ENCODE results near the gene RASGEF1C.

RASGEF1C gene

DNA sequence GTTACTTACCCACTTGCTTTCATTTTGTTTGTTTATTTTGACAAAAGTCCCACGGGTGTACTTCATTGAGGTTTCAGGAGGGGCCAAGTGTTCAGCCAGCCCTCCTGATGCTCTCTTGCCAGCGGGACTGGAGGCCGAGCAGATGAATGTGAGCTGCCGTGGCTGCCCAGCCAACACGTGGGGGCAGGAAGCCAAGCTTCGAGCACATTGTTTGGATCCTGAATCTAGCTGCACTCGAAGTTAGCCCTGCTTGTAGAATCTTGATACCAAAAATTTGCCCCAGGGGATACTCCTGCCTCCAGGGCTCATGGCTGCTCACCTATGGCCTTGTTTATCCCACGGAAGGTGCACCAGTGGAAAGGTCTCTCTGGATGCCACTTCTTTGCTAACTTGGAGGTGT, 49.3 kb downstream of the RASGEF1C start:
- no peak for DNase-seq (ENCODE audit: low read depth in 2 of 2)

DNA sequence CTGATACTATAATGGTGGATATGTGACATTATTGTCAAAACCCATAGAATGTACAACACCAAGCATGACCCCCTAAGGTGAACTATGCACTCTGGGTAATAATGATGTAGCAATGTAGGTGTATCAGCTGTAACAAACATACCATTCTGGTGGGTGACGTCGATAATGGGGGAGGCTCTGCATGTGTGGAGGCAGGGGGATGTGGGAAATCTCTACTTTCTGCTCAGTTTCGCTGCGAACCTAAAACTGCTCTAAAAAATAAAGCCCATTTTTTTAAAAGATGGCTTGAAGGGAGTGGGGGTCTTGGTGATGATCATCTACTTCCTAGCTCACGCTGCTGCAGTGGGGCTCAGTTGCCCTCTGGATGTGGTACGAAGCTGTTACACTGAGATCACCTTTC, 51.1 kb downstream of the RASGEF1C start:
- DNase-seq (ENCODE audit: low read depth in 2 of 2) = no peak

DNA sequence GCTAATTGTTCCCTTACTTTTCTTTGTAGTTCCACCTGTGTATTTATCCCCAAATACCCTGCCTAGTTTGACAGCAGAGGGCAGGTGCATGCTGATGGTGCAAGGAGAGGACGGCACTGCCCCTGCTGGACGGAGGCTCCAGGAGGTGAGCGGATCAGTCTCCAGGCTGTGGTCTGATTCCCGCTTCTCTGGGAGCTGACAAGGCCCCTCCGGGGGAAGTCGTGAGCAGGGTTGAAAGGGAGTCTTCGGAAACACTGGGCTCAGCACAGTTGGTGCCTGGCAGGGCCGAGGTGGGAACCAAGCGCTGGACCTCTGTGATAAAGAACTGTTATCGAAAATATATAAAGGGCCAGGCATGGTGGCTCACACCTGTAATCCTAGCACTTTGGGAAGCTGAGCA, 52.9 kb downstream of the RASGEF1C start:
- no peak for DNase-seq (ENCODE audit: low read depth in 2 of 2)

DNA sequence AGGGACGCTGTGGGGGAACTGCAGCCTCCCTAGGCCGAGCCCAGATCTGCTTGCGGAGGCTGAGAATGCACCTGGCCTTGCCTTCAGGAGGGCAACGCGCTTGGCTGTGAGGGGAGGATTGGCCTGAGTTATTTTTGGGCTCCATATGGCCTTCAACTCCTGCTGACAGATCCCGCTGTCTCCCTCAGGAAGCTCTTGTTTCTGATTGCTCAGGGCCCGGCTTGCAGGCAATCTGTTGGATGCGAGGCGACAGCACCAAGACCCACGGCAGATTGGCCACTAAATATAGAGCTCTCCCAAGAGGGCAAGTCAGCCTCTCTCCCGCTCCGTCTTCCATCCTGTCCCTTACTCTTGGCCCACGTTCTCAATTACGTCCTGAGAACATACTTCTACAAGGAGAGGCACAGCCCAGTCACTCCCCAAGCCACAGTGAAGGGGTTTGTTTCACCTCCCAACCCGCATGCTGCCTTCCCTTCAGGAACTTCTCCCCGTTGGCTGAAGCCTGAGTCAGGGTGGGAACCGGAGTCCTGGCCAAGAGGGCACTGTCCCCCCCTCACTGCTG, 53.6 kb downstream of the RASGEF1C start:
- no peak for DNase-seq (ENCODE audit: low read depth in 2 of 2)

DNA sequence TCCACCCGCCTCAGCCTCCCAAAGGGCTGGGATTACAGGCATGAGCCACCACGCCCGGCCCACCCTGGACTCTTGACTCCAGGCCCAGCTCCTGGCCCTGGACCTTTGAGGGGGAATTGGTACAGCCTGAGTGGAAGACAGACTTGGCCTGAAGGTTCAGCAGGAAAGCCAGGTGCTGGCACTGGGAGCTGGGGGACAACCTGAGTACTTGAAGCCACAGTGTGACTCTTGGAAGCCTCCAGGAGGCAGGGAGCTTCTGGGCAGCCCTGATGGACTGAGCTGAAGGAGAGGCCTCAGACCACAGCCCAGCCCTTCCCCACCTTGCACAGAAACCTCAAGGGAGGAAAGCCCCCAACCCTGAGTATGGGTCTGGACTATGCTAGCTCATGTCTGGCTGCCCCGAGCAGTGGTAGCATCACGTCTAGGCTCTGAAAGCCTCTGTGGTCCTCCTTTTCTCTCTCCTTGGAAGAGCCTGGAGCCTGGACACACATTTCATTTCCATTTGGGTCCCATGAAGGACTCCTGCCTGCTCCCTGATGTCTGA, 54.1 kb downstream of the RASGEF1C start:
- DNase-seq (ENCODE audit: low read depth in 2 of 2) = no peak

DNA sequence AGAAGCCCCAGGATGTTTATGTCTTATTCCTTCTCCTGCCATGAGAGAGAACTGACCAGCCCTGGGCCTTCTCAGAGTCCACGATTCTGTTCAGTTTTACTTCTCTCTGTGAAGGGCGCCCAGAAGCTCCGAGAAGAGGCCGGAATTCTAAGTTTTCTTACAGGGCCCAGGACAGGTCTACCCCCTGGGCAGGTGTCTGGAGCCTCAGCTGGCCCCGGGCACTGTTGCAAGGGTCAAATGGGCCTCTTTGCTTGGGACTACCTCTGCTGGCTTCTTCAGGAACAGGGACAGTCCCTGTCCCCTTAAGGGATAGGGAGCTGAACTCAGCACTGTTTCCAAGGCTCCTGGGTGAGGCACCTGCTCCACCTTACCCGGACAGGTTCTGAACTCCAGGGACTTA, 55.0 kb downstream of the RASGEF1C start:
- no peak for DNase-seq (ENCODE audit: low read depth in 2 of 2)

DNA sequence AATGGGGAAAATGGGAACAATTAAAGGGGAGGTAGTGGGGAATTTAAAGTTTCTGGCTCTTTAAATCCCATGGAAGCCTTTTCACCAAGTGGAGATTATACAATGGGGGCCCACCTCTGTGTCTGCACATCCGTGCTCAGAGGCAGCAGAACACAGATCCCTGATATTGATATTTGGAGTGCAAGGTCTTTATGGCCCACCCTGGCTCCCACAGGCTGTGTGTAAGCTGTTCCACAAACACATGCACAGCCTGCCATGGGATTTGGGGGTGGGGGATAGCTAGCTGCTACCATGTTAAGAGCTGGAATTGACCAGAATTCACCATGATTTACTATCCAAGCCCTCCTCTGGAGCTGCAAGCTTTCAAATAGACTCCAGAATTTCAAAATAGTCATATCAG, 55.9 kb downstream of the RASGEF1C start:
- no peak for DNase-seq (ENCODE audit: low read depth in 2 of 2)

DNA sequence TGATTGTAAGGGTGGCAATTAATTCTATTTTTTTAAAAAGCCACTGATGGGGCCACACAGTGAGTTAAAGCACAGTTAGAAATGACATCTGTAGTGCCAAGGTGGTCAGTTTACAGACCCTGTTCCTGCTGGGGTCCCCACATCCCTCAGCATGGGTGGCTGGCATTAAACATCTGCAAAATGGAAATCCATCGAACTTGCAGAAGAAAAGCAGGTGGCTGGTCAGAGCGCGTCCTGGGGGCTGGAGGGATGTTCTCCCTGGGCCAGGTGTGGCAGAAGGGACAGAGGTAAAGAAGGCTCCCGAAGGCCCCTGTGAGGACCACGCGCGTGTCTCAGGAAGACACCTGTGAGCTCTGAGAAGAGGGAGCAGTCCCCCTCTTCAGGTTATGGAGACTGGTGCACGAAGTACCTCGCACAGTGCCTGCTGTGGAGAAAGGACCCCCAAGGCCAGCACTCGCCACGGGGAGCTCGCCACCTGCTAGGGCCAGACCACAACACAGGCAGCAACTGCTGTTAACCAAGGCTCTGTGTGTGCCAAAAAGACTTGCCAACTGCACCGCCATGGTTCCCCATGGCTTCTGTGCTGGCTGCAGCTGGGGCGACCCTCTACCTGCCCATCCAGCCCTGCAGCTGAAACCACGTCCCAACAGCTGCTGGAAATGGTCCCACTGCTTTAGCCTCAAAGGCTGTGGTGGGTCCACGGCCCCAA, 65.2 kb downstream of the RASGEF1C start:
- no peak for DNase-seq (ENCODE audit: low read depth in 2 of 2)

DNA sequence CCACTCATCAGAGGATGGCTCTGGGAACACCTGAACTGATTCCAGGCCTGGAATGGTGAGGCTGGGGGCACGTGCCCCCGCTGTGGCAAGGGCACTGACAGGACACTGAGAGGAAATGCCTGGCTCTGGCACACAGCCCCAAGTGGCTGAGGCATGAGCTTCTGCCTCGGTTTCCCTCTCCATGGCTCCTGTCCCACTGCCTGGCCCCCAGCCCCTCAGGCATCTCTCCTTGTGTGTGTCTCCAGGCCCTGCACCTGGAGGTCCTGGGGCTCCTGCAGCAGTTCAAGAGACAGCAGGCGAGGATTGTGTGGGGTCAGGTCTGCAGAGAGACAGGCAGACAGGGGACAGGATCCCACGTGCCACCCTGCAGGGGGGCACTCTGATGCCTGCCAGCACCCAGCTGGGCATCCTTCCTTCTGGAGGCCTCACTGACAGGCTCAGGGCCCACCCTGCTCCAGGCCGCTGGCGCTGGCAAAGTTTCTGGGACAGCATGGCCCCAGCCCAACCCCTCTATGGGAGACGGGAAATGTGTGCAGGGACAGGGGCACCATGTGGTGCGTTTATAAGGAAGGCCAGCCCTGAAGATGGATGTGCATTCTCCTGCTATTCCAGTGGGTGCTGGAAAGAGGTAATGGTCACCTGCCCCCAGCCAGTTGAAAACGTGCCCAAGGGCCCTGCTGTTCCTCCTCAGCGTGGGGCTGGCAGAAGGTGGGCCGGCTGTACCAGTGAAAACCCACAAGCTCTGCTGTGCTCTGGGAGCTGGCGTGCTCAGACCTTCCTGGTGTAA, 66.0 kb downstream of the RASGEF1C start:
- no peak for DNase-seq (ENCODE audit: low read depth in 2 of 2)

DNA sequence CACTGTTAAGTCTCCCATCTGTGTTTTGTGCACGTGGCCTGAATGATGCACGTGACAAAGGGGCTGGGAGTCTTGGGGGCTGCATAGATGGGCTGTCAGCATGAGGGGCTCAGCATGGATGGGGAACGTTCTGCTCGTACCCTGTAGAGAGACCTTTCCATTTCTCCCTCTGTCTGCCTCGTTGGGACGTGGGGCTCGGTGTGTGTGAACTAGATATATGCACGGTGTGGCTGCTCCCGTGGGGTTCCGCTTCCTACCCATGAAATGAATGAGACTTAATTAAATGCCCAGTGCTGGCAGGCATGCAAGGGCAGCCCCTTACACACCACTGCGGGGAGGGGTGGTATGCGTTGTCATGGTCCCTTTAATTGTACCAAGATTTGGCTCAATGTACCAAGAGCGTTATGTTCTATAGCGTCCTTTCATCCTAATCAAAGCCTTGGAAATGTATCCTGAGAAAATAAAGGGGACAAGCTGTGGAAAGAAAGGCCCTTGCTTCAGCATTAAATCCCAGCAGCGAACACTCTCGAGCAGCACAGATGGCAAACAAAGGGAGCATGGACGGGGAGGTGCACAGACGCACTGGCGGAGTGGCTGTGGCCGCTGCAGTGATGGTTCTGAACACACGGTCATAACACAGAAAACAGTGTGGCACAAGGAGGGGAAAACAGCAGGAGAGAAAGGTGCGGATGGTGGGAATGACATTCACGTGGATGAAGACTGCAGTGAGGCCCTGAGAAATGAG, 66.8 kb downstream of the RASGEF1C start:
- no peak for DNase-seq (ENCODE audit: low read depth in 2 of 2)

DNA sequence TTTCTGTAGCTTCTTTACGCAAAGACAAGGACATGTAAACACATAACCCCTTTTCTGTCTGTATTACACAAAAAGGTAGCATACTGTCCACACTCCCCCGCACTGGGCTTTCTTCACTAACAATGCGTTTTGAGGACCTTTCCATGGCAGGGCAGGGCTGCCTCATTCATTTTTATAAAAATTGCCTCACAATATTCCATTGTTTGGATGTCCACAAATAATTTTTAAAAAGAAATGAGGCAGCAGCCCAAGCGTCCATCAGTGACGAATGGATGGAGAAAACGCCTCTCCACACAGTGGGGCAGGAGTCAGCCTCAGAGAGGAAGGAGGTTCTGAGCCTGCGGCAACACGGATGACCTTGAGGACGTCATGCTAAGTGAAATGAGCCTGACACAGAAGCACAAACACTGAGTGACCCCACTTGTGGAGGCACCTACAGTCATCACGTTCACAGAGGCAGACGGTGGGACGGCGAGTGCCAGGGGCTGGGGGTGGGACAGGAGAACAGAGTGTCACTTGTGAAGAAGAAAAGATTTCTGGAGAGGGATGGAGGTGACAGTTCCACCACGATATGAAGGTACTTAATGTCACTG, 67.8 kb downstream of the RASGEF1C start:
- DNase-seq (ENCODE audit: low read depth in 2 of 2) = no peak

DNA sequence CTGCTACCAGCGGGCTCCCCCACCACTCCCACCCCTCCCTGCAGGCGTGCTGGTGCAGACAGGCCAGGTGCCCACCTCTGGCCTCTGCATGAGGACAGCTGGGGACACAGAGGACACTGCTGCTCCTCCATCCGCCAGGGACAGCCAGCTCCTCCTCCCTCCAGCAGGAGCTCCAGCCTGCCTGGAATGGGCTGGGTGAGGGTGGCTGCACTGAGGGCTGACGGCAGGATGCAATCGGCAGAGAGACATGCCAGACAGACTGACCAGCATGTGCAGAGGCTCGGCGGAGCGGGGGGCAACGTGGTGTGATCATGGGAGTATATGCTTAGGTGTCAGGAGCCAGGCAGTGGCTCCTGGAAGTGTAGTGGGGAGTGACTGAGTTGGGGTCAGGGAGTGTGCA, 68.4 kb downstream of the RASGEF1C start:
- no peak for DNase-seq (ENCODE audit: low read depth in 2 of 2)

DNA sequence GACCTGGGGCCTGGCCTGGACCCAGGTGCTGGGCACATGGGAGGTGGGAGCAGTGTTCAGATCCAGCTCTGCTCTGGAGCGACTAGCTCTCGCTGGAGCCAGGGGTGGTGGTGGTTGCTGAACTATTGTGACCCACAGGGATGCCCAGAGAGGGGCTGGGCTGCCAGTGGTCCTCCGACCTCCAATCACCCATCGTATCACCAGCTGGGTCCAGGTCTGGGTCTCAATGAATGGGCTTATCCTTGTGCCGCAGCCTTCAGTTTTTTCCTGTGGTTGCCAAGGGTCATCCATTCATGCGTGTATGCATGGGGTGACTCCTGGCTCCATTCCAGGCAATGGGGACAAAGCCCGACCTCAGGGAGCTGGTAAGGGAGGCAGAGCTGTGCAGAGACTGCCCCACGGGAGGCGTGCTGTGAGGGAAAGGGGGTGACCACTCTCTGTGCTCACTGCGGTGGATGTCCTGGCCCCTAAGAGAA, 68.9 kb downstream of the RASGEF1C start:
- DNase-seq (ENCODE audit: low read depth in 2 of 2) = no peak

DNA sequence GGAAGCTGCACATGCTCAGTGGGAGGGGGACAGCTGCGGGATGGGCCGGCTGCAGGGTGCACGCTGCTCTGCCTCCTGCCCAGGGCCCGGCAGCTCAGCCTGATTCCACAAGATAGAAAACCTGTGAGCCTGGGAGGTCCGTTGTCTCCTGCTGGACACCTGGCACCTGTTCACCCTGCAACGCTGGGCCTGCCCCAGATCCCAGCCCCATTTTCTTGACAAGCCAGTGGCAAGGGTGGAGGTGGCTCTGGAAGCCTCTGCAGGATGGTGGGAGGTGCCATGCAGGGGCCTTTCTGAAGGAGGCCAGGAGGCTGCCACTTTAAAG, 69.3 kb downstream of the RASGEF1C start:
- DNase-seq (ENCODE audit: low read depth in 2 of 2) = no peak

DNA sequence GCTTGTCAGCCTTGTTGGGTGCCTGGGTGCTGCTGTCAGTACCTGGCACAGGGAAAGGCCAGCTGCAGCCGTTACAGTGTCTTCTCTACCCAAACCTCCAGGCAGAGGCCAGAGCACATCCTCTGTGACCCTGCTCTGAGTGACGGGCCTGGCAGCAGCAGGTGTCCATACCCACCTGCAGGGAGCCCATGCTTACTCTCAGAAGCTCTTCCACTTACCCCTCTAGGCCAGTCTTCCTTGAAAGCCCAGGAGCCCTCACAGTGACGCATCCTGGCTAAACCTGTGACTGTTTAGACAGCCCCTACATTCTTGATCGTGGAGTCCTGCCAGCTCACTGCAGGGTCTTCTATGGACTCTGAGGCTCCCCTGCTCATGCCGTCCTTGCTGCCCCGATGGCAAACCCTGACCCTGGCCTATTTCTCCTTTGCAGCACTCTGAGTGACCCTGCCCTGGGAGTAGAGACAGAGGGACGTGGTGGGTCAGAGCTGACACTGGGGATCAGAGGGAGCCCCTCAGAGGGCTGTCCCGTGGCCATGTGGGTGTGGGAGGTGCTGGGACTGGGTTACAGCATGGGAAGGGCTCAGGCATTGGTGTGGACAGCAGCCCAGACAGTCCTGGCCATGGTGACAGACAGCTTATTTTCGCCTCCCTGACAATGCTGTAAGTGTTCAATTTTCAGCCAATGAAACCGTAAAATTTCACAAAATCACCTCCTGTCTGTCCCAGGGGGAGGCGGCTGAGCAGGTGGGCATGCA, 69.9 kb downstream of the RASGEF1C start:
- DNase-seq (ENCODE audit: low read depth in 2 of 2) = no peak

DNA sequence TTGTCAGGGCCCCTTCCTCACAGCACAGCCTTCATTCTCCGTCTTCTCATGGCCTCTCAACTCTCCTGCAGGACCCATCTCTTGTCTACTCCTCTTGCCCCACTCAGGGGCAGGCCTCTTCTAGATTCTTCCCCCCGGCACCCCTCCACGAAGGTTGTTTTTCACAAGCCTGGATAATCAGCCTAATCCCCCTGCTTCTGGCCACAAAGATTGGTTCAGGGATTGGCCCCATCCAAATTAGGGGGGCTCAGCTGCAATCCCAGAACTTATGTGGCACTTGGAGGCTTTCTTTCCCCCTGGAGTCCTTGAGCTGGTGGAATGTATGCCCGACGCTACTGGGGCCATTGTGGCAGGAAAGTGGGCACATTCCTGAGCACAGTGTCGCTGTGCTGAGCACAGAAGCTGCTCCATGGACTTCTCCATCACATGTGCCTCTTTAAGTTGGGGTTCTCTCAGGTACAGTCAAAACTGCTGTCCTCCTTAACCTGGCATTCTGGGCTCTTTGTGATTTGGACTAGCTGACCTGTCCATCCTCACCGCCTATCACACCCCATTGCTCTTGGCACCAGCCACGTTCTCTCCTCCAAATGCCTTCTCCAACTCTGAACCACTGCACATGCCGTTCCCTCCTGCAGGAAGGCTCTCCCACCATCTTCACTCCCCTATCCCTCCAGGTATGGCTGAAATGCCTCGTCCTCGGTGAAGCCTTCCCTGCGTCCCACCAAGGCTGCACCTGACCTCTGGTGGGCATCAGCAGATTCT, 70.6 kb downstream of the RASGEF1C start:
- no peak for DNase-seq (ENCODE audit: low read depth in 2 of 2)

DNA sequence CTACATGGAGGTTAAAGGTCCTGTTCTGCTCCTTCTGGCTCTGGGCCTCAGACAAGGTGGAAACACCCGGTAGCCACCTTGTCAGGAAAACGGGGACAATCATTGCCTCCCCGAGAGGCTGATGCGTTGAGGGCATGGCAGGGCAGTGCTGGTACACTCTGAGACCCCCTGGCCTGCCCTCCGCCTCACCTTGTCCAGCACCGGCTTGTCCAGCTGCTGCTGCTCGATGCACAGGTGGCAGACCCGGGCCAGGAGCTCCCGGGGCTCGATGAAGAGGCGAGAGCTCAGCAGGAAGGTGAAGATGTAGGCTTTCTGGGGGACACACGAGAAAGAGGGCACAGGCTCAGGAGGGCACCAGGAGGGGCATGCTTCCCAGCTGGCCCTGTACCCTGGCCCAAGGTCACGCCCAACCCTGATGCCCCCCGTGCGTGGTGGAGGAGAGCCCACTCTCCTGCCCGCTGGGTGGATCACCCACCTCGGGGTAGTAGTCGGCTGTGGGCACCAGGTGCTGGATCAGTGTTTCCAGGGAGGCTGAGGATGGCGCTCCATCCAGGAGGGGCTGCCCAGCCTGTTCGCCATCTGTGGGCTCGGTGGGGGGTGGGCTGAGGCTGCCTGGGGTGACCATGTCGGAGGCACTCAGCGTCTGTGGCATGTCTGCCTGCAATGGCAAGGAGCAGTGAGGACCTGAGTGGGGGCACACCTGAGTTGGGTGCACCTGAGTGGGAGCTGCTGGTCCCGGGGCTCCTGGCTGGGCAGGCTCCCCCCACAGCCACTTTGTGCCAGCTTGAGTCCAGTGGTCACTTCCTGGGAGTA, 71.4 kb downstream of the RASGEF1C start:
- no peak for DNase-seq (ENCODE audit: low read depth in 2 of 2)

DNA sequence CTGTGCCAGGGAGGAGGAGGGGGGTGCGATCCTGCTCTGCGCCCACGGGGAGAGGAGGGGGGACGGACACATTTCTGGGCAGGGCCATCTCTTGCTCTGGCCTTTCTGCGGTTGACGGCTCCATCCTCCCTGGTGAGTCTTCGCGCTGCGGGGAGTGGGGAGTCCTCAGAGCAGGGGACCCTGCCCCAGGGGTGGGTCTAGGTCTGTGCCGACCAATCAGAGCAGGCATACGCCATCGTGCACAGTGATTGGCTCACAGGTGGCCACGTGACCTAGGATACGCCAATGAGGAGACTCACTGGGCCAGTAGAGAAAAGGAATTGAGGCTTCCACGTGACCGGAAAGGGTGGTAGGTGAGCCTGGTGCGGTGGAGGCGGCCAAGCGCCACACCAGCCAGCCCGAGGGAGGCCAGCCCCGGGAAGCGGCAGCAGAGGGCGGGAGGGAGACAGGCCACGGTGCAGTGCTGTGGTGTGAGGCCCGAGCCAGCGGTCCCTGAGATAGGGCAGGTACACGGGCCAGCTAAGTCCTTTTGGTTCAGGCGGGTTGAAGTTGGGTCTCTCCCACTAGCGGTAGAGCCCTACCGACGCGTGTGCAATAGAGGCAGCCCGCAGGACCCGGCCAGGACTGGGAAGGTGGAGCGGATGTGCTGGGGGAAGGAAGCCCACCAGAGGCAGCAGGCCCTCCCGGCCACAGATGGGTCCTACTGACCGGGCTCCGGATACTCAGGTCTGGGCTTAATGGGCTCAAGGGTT, 72.2 kb downstream of the RASGEF1C start:
- no peak for DNase-seq (ENCODE audit: low read depth in 2 of 2)

All from stimulated activated CD4-positive, alpha-beta T cell treated with anti-CD3 and anti-CD28 coated beads, Interleukin-15, amount 100 ng/mL, for 48 hours (primary cell).